HepG2 (cell line): Measurements from ENCODE around the gene NPPC. TPM values are rescaled to one million over a fixed set of nuclear protein-coding genes. Genes with fewer than 3 reads are reported as not detected.

Source experiments
- ATF7-NPFF ChIP-seq: sonication (generic); formaldehyde crosslinking; IDR thresholded peaks from 2 replicates; pipeline ENCODE4 v1.8.1; 2023; ENCODE audit warnings: mild to moderate bottlenecking, low read depth, missing genetic modification reagents, moderate library complexity
- CAMTA2 ChIP-seq: sonication (generic); formaldehyde crosslinking; IDR thresholded peaks from 2 replicates; pipeline ENCODE4 v1.4.0; 2020; ENCODE audit warnings: mild to moderate bottlenecking, missing genetic modification reagents, borderline replicate concordance
- HDAC2 ChIP-seq: sonication (generic); formaldehyde crosslinking; IDR thresholded peaks from 2 replicates; pipeline ENCODE4 v1.4.0; 2020; ENCODE audit warnings: missing genetic modification reagents
- HES4 ChIP-seq: sonication (generic); formaldehyde crosslinking; IDR thresholded peaks from 2 replicates; pipeline ENCODE4 v1.9.0; 2021; ENCODE audit warnings: mild to moderate bottlenecking, missing genetic modification reagents, borderline replicate concordance
- ISL2 ChIP-seq: sonication (generic); formaldehyde crosslinking; IDR thresholded peaks from 2 replicates; pipeline ENCODE4 v1.5.0; 2020; ENCODE audit warnings: missing genetic modification reagents
- LCORL ChIP-seq, 2 experiments: fragments of 450-650 bp in 1 of 2; sonication (generic) in 1 of 2; formaldehyde crosslinking in 1 of 2; IDR thresholded peaks; 2 replicates each; pipeline versions ENCODE4 v1.5.0 to v1.6.1; 2017 to 2020; ENCODE audit warnings: antibody characterized with exemption in 1 of 2, missing genetic modification reagents in 1 of 2
- MXD4 ChIP-seq: IDR thresholded peaks from 2 replicates; pipeline ENCODE4 v1.6.1; 2016; ENCODE audit warnings: mild to moderate bottlenecking, missing biosample characterization, missing genetic modification reagents
- NR2F2 ChIP-seq: IDR thresholded peaks from 2 replicates; pipeline ENCODE4 v1.6.1; 2012; ENCODE audit warnings: low read depth, inconsistent platforms, borderline replicate concordance
- POLR2G ChIP-seq: fragments of 200-400 bp; formaldehyde crosslinking; IDR thresholded peaks from 2 replicates; pipeline ENCODE4 v1.6.1; 2018; ENCODE audit warnings: mild to moderate bottlenecking, low read depth, low read length, moderate library complexity
- SALL1 ChIP-seq: sonication (generic); formaldehyde crosslinking; IDR thresholded peaks from 2 replicates; pipeline ENCODE4 v1.8.0; 2022; ENCODE audit warnings: mild to moderate bottlenecking, missing genetic modification reagents
- SRSF1 ChIP-seq: fragments of 200-400 bp; formaldehyde crosslinking; optimal IDR thresholded peaks from 2 replicates; pipeline ENCODE3; 2017; ENCODE audit warnings: mild to moderate bottlenecking, low read depth, low read length, moderate library complexity
- ZMAT3 ChIP-seq: sonication (generic); formaldehyde crosslinking; conservative IDR thresholded peaks from 2 replicates; pipeline ENCODE4 v1.7.0; 2021; ENCODE audit warnings: missing genetic modification reagents
- ZNF460 ChIP-seq: sonication (generic); formaldehyde crosslinking; IDR thresholded peaks from 2 replicates; pipeline ENCODE4 v1.5.1; 2020; ENCODE audit warnings: missing genetic modification reagents, mild to moderate bottlenecking, borderline replicate concordance
- ZNF703 ChIP-seq: sonication (generic); formaldehyde crosslinking; IDR thresholded peaks from 2 replicates; pipeline ENCODE4 v1.5.1; 2020; ENCODE audit warnings: missing genetic modification reagents, mild to moderate bottlenecking, moderate library complexity, borderline replicate concordance
- polyA plus RNA-seq, 8 experiments: library from polyadenylated mRNA; depleted of rRNA in 3 of 8; stranded (reverse) in 7 of 8; unstranded in 1 of 8; fragments of >200 nt; fragmentation: Illumina TruSeq in 4 of 8; extraction: Trizol in 4 of 8; gene quantifications; 2 replicates each; pipeline versions ENCODE4 v1.2.1 to v1.2.3, GENCODE V29; 2011 to 2016; ENCODE audit warnings: low read depth in 4 of 8, missing spikeins in 1 of 8, mixed read lengths in 1 of 8; ENCODE audit not compliant: insufficient read depth in 1 of 8
- total RNA-seq, 5 experiments: library from RNA; depleted of rRNA; stranded (reverse); fragments of >200 nt; fragmentation: Illumina TruSeq; extraction: Trizol; gene quantifications; 2 replicates each; pipeline ENCODE4 v1.2.3, GENCODE V29; 2016; ENCODE audit warnings: low read depth in 1 of 5
- TF ChIP-seq, protein P1 (sequence below): sonication (generic); formaldehyde crosslinking; conservative IDR thresholded peaks from 2 replicates; pipeline ENCODE4 v1.8.0; 2022; ENCODE audit warnings: missing genetic modification reagents
- TF ChIP-seq, protein P2 (sequence below): sonication (generic); formaldehyde crosslinking; IDR thresholded peaks from 2 replicates; pipeline ENCODE4 v1.9.0; 2021; ENCODE audit warnings: missing genetic modification reagents, borderline replicate concordance
- TF ChIP-seq, protein P3 (sequence below): sonication (generic); formaldehyde crosslinking; IDR thresholded peaks from 2 replicates; pipeline ENCODE4 v1.4.0; 2020; ENCODE audit warnings: missing genetic modification reagents

The NPPC gene
- total and polyA plus RNA-seq, 2 of the 13 experiments (the other 11 are each of a cell fraction or from before 2014, with no cell fraction given), result 0.11 TPM; not detected in 1

GRCh38 chr2:231925303-231926179, 655 bp downstream of the NPPC start (continued):
- TF ChIP-seq, protein P1, sequence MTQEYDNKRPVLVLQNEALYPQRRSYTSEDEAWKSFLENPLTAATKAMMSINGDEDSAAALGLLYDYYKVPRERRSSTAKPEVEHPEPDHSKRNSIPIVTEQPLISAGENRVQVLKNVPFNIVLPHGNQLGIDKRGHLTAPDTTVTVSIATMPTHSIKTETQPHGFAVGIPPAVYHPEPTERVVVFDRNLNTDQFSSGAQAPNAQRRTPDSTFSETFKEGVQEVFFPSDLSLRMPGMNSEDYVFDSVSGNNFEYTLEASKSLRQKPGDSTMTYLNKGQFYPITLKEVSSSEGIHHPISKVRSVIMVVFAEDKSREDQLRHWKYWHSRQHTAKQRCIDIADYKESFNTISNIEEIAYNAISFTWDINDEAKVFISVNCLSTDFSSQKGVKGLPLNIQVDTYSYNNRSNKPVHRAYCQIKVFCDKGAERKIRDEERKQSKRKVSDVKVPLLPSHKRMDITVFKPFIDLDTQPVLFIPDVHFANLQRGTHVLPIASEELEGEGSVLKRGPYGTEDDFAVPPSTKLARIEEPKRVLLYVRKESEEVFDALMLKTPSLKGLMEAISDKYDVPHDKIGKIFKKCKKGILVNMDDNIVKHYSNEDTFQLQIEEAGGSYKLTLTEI (CRISPR knock-in tag), result no peak
- TF ChIP-seq ZMAT3 (CRISPR knock-in tag), result peak; percentile 64; the same call in 1 of the 2 replicates
- 0 out of 2 replicates have a peak, but pooled peaks have one; percentile 33 for TF ChIP-seq HES4 (CRISPR knock-in tag)
- TF ChIP-seq ZNF703 (CRISPR knock-in tag), result peak; percentile 40; the same call in 1 of the 2 replicates
- no peak for TF ChIP-seq NR2F2
- TF ChIP-seq MXD4, result peak; percentile 22; the same call in 1 of the 2 replicates
- TF ChIP-seq, protein P2, sequence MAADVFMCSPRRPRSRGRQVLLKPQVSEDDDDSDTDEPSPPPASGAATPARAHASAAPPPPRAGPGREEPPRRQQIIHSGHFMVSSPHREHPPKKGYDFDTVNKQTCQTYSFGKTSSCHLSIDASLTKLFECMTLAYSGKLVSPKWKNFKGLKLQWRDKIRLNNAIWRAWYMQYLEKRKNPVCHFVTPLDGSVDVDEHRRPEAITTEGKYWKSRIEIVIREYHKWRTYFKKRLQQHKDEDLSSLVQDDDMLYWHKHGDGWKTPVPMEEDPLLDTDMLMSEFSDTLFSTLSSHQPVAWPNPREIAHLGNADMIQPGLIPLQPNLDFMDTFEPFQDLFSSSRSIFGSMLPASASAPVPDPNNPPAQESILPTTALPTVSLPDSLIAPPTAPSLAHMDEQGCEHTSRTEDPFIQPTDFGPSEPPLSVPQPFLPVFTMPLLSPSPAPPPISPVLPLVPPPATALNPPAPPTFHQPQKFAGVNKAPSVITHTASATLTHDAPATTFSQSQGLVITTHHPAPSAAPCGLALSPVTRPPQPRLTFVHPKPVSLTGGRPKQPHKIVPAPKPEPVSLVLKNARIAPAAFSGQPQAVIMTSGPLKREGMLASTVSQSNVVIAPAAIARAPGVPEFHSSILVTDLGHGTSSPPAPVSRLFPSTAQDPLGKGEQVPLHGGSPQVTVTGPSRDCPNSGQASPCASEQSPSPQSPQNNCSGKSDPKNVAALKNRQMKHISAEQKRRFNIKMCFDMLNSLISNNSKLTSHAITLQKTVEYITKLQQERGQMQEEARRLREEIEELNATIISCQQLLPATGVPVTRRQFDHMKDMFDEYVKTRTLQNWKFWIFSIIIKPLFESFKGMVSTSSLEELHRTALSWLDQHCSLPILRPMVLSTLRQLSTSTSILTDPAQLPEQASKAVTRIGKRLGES (CRISPR knock-in tag), result 0 out of 2 replicates have a peak, but pooled peaks have one; percentile 48
- TF ChIP-seq, protein P3, sequence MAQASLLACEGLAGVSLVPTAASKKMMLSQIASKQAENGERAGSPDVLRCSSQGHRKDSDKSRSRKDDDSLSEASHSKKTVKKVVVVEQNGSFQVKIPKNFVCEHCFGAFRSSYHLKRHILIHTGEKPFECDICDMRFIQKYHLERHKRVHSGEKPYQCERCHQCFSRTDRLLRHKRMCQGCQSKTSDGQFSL (CRISPR knock-in tag), result 0 out of 2 replicates have a peak, but pooled peaks have one; percentile 31
- peak; percentile 46 for TF ChIP-seq SRSF1
- no peak for TF ChIP-seq POLR2G
- peak; percentile 53; the same call in 1 of the 2 replicates for TF ChIP-seq ATF7-NPFF (CRISPR knock-in tag)
- no peak for TF ChIP-seq ZNF460 (CRISPR knock-in tag)
- TF ChIP-seq SALL1 (CRISPR knock-in tag), result peak; percentile 71
- TF ChIP-seq HDAC2 (CRISPR knock-in tag), result 0 out of 2 replicates have a peak, but pooled peaks have one; percentile 12
- 0 out of 2 replicates have a peak, but pooled peaks have one; percentile 22 for TF ChIP-seq ISL2 (CRISPR knock-in tag)
- TF ChIP-seq CAMTA2 (CRISPR knock-in tag), result 0 out of 2 replicates have a peak, but pooled peaks have one; percentile 52
- TF ChIP-seq LCORL (IDR thresholded peaks at IDR 0.05), result no peak
- TF ChIP-seq LCORL (CRISPR knock-in tag; IDR thresholded peaks at IDR 0.05), result peak; percentile 75; the same call in 1 of the 2 replicates
